Measurements from ENCODE around the gene CPSF4.

- TF ChIP-seq CTCF (IDR thresholded peaks at IDR 0.05) (no peak), EP300 (IDR thresholded peaks at IDR 0.05) (no peak)
Observed at GRCh38 chr7:99420213-99420612, 18.5 kb upstream of the CPSF4 start.

Data from tibial nerve (tissue), 4 donors.